ENCODE results near the gene KRTAP4-16.
"Not testable (repeated sequence)": the region's sequence is repeated elsewhere in the genome, so short reads cannot be mapped to it uniquely, and the experiment has no call there.

- not testable (repeated sequence) for TF ChIP-seq EZH2 (IDR thresholded peaks at IDR 0.05; ENCODE audit: low read depth); CTCF (conservative IDR thresholded peaks at IDR 0.05)
These were observed 3.3 kb upstream of the KRTAP4-16 start, which contains the start of gene KRTAP4-9 for GRCh38 chr17:41105347-41105746.

All from PC-9 (cell line).